ENCODE results near the gene RAB10.
A peak's percentile ranks its signal among the peaks of the same experiment; 100 is the strongest.
"Not testable (repeated sequence)": the region's sequence is repeated elsewhere in the genome, so short reads cannot be mapped to it uniquely, and the experiment has no call there.

Gene RAB10

DNA sequence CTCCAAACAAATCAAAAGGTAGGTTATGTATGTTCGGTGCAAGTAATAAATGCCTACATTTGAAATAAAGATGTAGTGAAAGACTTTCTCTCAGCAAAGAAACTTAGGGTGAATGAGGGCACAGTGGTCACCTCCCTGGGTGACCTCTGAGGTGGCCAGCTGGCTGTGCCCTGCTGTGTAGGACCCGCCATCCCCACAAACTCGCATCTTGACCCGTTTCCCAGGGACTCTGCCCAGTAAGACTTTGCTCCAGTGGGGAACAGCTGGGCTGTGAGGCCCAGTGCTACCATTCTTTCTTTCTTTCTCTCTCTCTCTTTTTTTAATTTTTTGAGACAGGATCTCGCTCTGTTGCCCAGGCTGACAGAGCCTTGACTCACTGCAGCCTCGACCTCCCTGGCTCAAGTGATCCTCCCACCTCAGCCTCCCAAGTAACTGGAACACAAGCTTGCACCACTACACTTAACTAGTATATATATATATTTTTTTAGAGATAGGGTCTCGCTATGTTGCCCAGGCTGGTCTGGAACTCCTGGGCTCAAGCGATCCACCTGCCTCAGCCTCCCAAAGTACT, 130.8 kb downstream of the RAB10 start:
- DNase-seq = no peak

DNA sequence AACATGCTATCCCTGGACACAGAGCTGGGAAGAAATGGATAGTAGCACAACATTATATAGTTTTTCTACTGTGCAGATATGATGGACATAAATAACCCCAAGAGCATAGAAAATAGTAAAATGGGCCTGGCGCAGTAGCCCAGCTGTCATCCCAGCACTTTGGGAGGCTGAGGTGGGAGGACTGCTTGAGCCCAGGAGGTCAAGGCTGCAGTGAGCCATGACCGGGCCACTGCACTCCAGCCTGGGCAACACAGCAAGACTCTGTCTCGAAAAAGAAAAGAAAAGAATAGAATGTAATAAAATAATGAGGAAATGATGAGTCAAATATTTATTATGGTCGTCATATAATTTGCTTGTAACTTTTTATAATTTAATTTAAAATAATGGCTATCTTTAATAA, 131.5 kb downstream of the RAB10 start:
- DNase-seq = no peak

DNA sequence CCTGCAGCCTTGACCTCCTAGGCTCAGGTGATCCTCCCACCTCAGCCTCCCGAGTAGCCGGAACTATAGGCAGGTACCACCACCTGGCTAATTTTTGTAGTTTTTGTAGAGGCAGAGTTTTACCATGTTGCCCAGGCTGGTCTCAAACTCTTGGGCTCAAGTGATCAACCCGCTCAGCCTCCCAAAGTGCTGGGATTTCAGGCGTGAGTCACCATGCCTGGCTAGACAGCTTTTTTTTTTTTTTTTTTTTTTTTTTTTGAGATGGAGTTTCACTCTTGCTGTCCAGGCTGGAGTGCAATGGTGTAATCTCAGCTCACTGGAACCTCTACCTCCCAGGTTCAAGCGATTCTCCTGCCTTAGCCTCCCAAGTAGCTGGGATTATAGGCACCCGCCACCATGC, 132.7 kb downstream of the RAB10 start:
- DNase-seq = not testable (repeated sequence)

DNA sequence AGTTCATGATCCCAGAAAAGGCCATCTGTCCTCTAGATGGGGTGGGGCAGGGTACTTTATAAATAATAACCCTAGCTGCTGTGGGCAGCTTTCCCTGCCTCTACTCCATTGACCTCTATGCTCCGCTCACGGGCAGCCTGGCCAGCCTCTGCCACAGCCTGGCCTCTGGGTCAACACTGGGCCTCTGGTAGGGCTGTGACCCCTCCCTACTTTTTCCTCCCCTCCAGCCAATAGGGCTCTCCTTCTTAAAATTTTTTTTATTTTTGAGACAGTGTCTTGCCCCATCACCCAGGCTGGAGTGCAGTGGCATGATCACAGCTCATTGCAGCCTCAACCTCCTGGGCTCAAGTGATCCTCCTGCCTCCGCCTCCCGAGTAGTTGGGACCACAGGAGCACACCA, 134.9 kb downstream of the RAB10 start:
- DNase-seq = no peak

DNA sequence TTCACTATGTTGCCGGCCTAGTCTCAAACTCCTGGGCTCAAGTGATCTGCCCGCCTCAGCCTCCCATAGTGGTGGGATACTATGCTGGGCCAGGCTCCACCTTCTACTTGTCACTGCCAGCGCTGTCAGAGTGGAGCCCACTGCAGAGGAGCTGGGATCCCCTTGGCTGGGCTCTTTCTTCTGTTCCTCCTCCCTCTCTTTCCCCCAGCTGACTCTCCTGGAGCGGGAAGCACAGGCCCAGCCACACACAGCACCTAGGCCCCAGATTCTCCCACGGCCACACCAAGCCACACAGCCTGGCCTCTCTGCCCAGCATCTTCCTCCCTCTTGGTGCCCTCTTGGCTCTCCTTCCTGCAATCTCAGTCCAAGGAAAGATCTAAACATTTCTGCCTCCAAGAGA, 135.3 kb downstream of the RAB10 start:
- no peak for DNase-seq

DNA sequence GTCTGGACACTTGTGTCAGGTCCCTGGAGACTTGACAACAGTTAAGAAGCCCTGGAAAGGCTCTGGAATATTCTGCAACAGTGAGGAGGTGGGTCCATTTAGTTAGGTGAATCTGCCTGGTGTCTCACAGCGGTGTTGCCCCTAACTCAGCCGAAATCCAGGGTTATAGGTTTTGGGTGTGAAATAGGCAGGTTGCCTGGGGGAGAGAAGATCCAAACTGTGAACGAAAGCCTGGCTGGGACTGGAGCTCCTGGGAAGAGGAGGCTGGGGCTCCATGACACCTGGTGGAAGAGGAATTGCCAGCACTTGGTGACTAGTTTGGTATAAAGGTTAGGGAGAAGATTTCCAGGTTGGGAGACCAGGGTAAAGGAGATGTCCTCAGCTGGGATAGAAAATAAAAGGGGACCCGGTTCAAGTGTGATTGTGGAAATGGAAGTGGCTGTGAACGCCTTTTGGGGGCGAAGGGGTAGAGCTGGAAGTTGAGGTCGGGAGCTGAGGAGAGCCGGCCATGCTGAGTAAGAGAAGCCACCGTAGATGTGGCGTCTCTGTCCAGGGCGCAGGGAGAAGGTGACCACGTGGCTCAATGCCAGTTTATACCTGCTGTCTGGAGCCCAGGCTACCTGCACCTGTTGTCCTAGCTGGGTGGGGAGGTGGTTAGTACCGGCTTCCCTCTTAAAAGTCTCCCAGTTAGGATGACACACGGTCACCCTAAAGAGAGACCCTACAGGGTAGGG, 136.0 kb downstream of the RAB10 start:
- no peak for DNase-seq

DNA sequence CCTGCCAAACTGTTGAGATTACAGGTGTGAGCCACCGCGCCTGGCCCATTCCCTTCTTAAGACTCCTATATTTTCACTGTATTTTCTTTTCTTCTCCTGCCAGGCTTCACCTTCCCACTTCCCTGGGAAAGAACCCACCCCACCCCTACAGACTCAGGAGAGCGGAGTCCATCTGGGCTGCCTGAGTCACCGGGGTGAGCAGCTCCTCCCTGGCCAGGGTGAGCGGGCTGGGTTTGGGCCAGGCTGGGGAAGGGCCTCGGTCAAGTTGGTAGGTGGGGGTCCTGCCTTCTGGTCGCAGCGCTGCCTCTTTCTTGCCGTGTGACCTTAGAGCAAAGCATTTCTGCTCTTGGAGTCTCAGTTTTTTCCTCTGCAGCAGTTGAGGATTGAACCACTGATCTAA, 136.9 kb downstream of the RAB10 start:
- no peak for DNase-seq

DNA sequence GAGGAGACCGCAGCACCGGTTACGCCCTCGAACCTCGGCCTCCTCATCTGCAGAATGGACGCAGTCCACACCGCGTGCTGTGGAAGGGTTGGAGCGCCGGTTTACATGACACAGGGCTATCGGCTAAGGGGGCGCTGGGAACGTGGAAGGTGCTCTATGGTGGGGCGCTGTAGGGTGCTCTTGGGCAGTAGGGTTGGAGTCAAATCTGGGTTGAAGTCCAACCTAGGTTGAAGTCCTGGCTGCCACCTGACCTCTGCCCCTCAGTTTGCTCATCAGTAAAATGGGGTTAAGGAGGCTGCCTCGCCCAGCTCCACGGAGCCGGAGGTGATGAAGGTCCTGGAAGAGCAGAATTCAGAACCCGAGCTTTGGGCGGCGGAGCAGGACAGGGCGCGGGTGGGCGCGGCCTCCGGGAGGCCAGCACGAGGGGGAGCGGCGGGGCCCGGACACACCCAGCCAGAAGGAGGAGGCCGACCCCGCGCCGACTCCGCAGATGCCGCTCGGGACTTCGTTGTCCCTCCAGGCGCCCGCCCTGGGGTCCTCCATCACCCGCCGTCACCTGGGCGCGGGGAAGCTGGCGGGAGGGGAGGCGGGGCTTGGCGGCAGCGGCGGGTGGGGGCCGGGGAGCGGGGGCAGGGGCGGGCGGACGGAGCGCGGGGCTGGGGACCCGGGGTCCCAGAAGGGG, 138.4 kb downstream of the RAB10 start:
- DNase-seq = no peak

DNA sequence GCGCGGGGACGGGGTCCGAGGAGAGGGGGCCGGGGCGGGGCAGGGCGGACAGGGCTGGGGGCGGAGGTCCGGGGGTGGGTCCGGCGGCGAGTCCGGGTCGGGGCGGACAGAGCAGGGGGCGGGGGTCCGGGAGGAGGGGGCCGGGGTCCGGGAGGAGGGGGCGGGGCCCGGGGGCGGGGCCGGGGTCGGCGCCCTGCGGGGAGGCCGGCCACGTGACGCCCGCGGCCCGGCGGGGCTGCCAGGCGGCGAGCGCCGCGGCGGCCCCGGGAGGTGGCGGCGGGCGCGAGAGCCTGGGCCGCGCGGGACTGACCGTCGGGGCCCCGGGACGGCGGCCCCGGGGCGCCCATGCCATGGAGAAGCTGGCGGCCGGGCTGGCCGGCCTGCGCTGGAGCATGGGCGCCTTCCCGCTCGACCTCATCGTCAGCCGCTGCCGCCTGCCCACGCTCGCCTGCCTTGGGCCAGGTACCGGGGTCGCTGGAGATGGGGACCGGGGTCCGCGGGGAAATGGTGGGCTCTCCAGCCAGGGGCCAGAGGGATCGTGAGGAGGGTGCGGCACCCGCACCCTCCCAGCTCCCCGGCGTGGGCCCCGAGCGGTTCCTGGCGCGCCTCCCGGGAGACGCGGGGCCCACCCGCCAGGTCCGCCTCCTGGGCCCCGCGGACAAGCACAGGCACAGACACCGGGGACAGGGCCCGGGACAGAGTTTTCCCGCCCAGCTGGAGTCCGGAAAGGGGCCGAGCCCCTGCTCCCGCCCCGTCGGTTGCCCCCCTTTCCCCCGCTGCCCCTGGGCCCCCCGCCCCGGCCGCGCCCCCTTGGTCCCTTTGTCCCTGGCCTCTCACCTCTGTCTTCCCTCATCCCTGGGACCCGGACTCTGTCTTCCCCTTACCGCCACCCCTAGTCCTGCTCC, 139.2 kb downstream of the RAB10 start, which contains the start of gene GAREM2:
Gene GAREM2, plus strand, starts transcription at position 218 of the 905 bp plus-strand sequence. Its CDS starts 133 bp downstream, at position 351.
- DNase-seq = no peak

DNA sequence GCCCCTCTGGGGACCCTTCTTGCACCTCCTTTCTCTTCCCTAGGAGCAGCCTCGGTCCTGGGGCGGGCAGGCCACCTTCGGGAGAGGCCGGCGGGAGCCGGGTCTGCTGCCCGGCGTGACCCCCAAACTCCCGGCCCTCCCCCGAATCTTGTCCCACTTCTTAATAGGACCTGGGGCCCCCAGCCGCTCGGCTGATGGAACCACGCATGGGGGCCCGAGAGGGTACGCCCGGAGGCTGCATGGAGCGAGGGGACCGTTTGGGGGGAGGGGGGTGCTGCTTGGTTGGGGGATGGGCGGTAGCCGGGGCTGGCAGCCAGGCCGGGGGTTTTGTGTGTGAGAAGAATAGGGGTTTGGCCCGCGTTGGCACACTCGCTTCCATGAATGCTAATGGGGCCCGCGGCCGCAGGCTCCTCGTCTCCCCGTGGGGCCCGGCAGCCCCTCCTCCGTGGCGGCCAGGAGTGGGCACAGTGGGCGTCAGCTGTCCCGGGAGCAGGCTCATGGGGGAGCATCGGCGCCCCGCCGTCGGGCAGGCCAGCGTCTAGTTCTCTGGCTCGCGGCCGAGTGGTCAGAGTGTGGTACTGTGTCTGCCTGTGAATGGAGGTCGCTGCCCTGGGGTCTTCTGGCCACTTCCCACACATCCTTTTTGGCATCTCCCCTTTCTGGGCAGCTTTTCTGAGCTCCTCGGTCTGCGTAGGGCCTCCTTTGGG, 140.0 kb downstream of the RAB10 start:
- DNase-seq = no peak

DNA sequence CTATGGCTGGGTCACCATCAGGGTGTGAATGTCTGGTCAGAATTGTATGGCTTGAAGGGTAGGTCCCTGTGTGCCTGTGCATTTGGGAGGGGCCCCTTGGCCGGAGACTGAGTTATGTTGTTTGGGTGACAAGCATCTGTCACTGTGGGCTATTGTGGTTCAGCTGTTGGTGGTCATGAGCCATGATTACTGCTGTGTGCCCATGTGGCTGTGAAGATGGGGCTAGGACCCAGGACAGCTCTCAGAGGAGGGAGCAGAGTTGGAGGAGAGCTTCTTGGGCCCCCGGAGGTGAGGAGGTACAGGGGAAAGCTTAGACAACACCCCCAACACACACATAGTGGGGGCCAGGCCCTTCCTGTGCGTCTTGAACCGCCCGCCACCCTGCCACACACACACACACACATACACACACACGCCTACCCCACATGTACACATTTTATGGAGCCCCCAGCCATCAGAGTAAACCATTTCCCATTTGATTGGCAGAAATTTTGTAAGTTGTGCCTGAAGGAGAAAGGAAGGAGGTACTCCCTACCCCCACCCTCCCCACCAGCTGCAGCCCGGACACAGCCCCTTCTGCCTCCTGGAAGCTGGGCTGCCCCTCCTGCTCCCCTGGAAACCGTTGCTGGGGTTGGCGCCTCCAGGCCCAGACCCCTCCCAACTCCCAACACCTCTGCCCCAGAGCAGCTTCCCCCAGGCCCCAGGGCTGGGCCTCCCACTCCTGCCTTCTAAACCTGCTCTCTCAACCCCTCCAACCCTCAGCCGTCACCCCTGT, 141.0 kb downstream of the RAB10 start:
- DNase-seq = no peak

DNA sequence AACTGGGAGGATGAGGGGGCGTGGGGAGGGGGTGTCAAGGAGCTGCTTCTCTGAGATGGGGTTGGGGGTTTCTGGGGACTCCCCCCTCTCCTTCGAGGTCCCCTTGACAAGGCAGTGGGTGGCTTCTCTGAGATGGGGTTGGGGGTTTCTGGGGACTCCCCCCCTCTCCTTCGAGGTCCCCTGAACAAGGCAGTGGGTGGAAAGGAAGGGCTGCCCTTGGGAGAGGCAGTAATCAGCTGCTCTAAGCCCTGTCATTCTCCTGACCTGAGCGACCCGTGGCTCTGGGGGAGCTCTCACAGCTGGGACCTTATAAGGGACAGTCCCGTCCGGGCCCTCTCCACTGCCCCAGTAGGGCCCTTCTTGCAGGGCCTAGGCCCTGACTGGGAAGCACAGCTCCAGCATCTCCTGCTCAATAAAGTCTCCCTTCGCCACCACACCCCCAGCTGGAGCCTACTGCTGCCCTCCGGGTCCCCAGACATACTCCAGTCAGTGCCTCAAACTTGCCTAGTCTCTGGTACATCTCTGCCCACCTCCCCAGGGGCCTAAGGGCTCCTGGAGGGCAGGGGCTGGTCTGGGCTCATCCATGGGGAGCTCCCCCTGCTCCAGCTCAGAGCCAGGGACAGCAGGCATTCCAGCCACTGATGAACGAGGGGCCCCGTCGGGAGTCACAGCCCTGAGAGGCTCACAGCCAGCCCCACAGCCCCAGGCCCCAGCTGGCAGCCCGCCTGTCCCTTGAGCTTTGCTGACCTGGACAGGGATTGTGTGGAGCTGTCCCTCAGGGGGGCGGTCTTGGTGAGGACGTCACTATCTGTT, 141.8 kb downstream of the RAB10 start:
- no peak for DNase-seq

DNA sequence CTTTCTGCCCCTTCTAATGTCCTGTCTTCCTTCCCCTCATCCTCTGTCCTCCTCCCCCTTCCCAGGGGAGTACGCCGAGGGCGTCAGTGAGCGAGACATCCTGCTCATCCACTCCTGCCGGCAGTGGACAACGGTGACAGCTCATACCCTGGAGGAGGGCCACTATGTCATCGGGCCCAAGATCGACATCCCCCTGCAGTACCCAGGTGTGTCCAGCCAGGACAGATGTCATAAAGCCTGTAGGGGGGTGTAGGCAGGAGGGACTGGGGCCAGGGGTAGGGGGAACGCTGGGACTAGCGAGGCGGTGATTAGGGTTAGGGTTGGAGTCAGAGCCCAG, 142.4 kb downstream of the RAB10 start:
- no peak for DNase-seq

DNA sequence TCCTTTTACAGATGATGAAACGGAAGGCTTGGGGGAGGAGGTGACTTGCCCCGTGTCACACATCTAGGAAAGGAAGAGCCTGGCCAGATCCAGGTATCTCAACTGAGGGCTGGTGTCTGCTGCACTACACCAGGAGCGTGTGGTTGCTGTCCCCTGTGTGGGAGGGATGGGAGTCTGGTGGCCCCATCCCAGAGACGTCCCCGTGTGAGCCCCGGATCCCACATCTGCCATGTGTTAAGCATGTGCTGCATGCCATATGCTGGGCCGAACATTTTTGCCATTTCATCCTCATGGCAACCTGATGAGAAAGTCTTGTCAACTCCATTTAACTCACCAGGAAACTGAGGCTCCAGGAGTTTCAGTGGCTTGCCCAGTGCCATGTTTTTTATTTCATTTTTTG, 143.2 kb downstream of the RAB10 start:
- no peak for DNase-seq

DNA sequence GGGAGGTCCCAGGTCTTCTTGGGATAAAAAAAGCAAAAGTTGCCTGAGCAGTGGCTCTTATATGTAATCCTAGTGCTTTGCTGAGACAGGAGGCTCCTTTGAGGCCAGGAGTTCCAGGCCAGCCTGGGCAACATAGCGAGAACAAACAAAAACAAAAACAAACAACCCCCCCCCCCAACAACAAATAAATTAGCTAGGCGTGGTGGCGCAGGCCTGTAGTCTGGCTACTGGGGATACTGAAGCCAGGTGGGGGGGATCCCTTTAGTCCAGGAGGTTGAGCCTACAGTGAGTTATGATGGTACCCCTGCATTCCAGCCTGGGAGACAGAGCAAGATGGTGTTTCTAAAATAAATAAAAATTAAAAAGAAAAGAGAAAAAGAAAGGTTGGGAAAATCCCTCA, 144.4 kb downstream of the RAB10 start:
- DNase-seq = no peak

DNA sequence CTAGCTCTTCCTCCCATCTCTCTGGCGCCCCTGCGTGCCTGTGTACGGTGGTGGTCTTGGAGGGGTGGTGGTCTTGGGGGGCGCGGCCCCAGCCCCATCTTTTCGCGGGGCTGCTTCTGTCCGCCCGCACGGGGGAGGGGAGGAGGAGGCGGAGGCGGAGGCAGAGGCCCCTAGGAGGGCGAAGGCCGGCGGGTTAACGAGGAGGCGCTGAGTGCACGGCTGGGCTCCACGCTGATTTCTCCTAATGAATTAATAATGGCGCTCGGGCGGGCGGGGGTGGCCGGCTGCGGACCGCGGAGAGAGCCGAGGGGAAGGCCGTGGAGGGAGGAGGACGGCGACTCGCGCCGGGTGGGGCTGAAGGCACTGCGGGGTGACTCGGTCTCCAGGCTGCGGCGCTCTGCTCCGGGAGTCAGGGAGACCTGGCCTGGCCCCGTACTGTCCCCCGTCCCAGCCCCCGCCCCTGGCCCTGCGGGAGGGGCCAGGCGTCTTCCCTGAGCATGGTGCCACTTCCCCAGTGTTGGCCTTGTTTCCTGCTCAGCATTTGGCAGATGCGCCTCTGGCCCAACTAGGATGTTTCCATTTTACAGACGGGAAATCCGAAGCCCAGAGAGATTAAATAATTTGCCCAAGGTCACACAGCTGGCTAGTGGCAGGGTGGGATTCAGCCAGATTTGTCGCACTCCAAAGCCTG, 145.0 kb downstream of the RAB10 start:
- no peak for DNase-seq

DNA sequence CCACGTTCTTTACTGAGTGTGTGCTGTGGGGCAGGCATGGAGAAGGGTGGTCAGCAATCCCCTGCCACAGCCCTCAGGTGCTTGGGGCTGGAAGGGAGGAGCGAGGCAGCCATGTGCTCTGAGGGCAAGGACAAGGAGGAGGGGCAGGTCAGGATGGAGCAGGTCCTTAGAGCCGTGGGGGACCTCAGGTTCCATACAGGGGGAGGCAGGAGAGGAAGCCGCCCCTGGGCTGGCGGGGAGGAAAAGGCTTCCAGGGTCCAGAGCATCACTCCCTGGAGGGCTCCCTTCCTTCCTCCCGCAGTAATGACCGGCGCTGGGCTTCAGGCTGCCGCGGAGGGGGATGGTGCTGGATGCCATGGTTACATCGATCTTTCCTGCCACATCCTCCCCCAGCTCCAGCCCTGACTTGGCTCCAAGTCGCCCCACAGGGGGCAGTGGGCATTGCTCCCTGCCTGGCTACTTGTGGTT, 145.6 kb downstream of the RAB10 start:
- peak in 1 of 2 donors; percentile 33 for DNase-seq

DNA sequence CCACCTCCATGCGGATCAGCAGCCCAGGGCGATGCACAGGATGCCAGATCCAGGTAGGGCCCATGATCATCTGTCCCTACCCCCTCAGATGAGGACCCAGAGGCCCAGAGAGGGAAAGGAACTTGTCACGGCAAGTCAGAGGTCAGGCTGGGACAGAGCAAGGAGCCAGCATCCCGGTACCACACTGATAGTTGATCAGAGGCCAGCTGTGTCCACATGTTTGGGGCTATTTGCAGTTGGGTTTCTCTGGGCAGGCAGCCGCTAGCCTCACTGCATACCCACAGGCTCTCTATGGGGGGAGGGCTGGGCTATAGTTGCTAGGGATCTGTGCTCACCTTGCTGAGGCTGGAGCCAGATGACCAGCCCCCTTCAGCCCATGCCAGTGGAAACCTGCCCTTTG, 148.6 kb downstream of the RAB10 start:
- DNase-seq = no peak

DNA sequence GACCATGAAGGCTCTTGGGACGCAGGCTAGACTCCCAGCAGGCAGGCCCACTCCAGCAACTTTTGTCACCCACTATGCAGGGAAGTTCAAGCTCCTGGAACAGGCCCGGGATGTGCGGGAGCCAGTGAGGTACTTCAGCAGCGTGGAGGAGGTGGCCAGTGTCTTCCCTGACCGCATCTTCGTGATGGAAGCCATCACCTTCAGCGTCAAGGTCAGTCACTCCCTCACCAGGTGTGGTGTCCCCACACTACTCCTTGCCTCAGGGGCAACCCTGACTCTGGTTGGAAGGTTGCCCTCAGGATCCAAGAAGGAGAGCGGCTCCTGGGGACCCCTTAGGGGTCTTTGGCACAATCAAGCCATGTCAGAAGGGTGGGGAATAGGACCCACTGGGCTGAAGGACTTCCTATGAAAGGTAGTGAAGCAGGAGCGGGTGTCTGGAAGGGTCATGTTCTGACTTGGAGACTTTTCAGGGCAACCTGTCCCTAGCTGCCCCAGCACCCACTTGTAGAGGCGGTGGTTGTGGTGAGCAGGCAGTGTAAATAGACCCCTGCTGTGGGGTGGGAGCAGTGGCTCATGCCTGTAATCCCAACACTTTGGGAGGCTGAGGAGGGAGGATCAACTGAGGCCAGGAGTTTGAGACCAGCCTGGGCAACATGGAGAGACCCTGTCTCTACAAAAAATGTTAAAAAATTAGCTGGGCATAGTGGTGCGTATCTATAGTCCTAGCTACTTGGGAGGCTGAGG, 149.2 kb downstream of the RAB10 start:
- DNase-seq = no peak

Data from hippocampal formation (tissue), 2 donors.